ENCODE data around the gene FRYL.

Gene FRYL

GRCh38 chr4:48602763-48603162, 177.3 kb downstream of the FRYL start:
- TF ChIP-seq RAD21 (IDR thresholded peaks at IDR 0.05; ENCODE audit: low read depth) (no peak), CEBPB (IDR thresholded peaks at IDR 0.05) (no peak), REST (IDR thresholded peaks at IDR 0.05; ENCODE audit: low read depth) (no peak), CREB1 (IDR thresholded peaks at IDR 0.05; ENCODE audit: low read depth) (no peak), NFIC (IDR thresholded peaks at IDR 0.05) (no peak), TAF1 (IDR thresholded peaks at IDR 0.05; ENCODE audit: low read depth) (no peak)

- TF ChIP-seq REST (IDR thresholded peaks at IDR 0.05; ENCODE audit: low read depth) (no peak), FOXM1 (IDR thresholded peaks at IDR 0.05; ENCODE audit: borderline replicate concordance, low read depth) (no peak), CEBPB (IDR thresholded peaks at IDR 0.05) (no peak), NFIC (IDR thresholded peaks at IDR 0.05) (no peak), CREB1 (IDR thresholded peaks at IDR 0.05; ENCODE audit: low read depth) (no peak), TAF1 (IDR thresholded peaks at IDR 0.05; ENCODE audit: low read depth) (no peak), EGR1 (IDR thresholded peaks at IDR 0.05) (no peak), MAX (IDR thresholded peaks at IDR 0.05) (no peak), TCF12 (IDR thresholded peaks at IDR 0.05; ENCODE audit: low read depth) (no peak), TEAD4 (IDR thresholded peaks at IDR 0.05) (no peak), USF1 (IDR thresholded peaks at IDR 0.05) (no peak), ZBTB7A (IDR thresholded peaks at IDR 0.05; ENCODE audit: low read depth) (no peak), YY1 (IDR thresholded peaks at IDR 0.05; ENCODE audit: low read depth) (no peak)
These were observed 177.9 kb downstream of the FRYL start for GRCh38 chr4:48602222-48602621.

- TF ChIP-seq RAD21 (IDR thresholded peaks at IDR 0.05; ENCODE audit: low read depth) (no peak), TAF1 (IDR thresholded peaks at IDR 0.05; ENCODE audit: low read depth) (no peak), CREB1 (IDR thresholded peaks at IDR 0.05; ENCODE audit: low read depth) (no peak), TEAD4 (IDR thresholded peaks at IDR 0.05) (no peak), EP300 (IDR thresholded peaks at IDR 0.05; ENCODE audit: borderline replicate concordance) (no peak), FOXM1 (IDR thresholded peaks at IDR 0.05; ENCODE audit: borderline replicate concordance, low read depth) (no peak), USF1 (IDR thresholded peaks at IDR 0.05) (no peak), TCF12 (IDR thresholded peaks at IDR 0.05; ENCODE audit: low read depth) (no peak), NFIC (IDR thresholded peaks at IDR 0.05) (no peak), MAX (IDR thresholded peaks at IDR 0.05) (no peak)
These were observed 183.7 kb downstream of the FRYL start for GRCh38 chr4:48596336-48596735.

- no peak for TF ChIP-seq TEAD4 (IDR thresholded peaks at IDR 0.05)
- no peak for TF ChIP-seq MAX (IDR thresholded peaks at IDR 0.05)
- no peak for TF ChIP-seq NFIC (IDR thresholded peaks at IDR 0.05)
- no peak for TF ChIP-seq RAD21 (IDR thresholded peaks at IDR 0.05; ENCODE audit: low read depth)
- TF ChIP-seq CREB1 (IDR thresholded peaks at IDR 0.05; ENCODE audit: low read depth), result no peak
- TF ChIP-seq TCF12 (IDR thresholded peaks at IDR 0.05; ENCODE audit: low read depth), result no peak
- TF ChIP-seq USF1 (IDR thresholded peaks at IDR 0.05), result no peak
- no peak for TF ChIP-seq FOXM1 (IDR thresholded peaks at IDR 0.05; ENCODE audit: borderline replicate concordance, low read depth)
- TF ChIP-seq TAF1 (IDR thresholded peaks at IDR 0.05; ENCODE audit: low read depth), result no peak
- TF ChIP-seq ZBTB7A (IDR thresholded peaks at IDR 0.05; ENCODE audit: low read depth), result no peak
- no peak for TF ChIP-seq EP300 (IDR thresholded peaks at IDR 0.05; ENCODE audit: borderline replicate concordance)
- TF ChIP-seq CEBPB (IDR thresholded peaks at IDR 0.05), result no peak
- TF ChIP-seq YY1 (IDR thresholded peaks at IDR 0.05; ENCODE audit: low read depth), result no peak
- TF ChIP-seq EGR1 (IDR thresholded peaks at IDR 0.05), result no peak
- no peak for TF ChIP-seq REST (IDR thresholded peaks at IDR 0.05; ENCODE audit: low read depth)
These were observed 185.9 kb downstream of the FRYL start for GRCh38 chr4:48594180-48594579.
